ENCODE measurements around the gene HAP1.
A peak's percentile ranks its signal among the peaks of the same experiment; 100 is the strongest.

HAP1 gene

GRCh38 chr17:41736983-41737679 is 2.7 kb upstream of the HAP1 start:
- no peak for TF ChIP-seq CTCF (IDR thresholded peaks at IDR 0.05; ENCODE audit: low read depth, low read length)
- peak; percentile 42 for DNase-seq (ENCODE audit: low read depth)
- H3K4me3 ChIP-seq (ENCODE audit: low read depth, low read length) = no peak overlapping the region

GRCh38 chr17:41735744-41736143 is 1.3 kb upstream of the HAP1 start:
- H3K4me3 ChIP-seq (ENCODE audit: low read depth, low read length) = no peak overlapping the region
- TF ChIP-seq CTCF (IDR thresholded peaks at IDR 0.05; ENCODE audit: low read depth, low read length) (no peak), POLR2A (IDR thresholded peaks at IDR 0.05; ENCODE audit: extremely low read depth, insufficient read length) (no peak), MYC (IDR thresholded peaks at IDR 0.05; ENCODE audit: low read depth, low read length) (no peak), MAX (IDR thresholded peaks at IDR 0.05; ENCODE audit: low read depth, low read length) (no peak)
- DNase-seq (ENCODE audit: low read depth) = no peak

- DNase-seq (ENCODE audit: low read depth) = no peak
- H3K4me3 ChIP-seq (ENCODE audit: low read depth, low read length) = no peak overlapping the region
- TF ChIP-seq MYC (IDR thresholded peaks at IDR 0.05; ENCODE audit: low read depth, low read length) (no peak), POLR2A (IDR thresholded peaks at IDR 0.05; ENCODE audit: extremely low read depth, insufficient read length) (no peak)
Observed at GRCh38 chr17:41734949-41735313, 488 bp upstream of the HAP1 start.

GRCh38 chr17:41733348-41734138 is 900 bp downstream of the HAP1 start:
- H3K4me3 ChIP-seq (ENCODE audit: low read depth, low read length) = no peak overlapping the region
- no peak for TF ChIP-seq CTCF (IDR thresholded peaks at IDR 0.05; ENCODE audit: low read depth, low read length)
- TF ChIP-seq POLR2A (IDR thresholded peaks at IDR 0.05; ENCODE audit: extremely low read depth, insufficient read length) = no peak
- no peak for TF ChIP-seq MYC (IDR thresholded peaks at IDR 0.05; ENCODE audit: low read depth, low read length)
- DNase-seq (ENCODE audit: low read depth) = no peak

- DNase-seq (ENCODE audit: low read depth) = no peak
- no peak for TF ChIP-seq CTCF (IDR thresholded peaks at IDR 0.05; ENCODE audit: low read depth, low read length)
- TF ChIP-seq MYC (IDR thresholded peaks at IDR 0.05; ENCODE audit: low read depth, low read length) = no peak
- H3K4me3 ChIP-seq (ENCODE audit: low read depth, low read length) = no peak overlapping the region
Observed at GRCh38 chr17:41731836-41732235, 2.6 kb downstream of the HAP1 start.

- TF ChIP-seq CTCF (IDR thresholded peaks at IDR 0.05; ENCODE audit: low read depth, low read length) (no peak), POLR2A (IDR thresholded peaks at IDR 0.05; ENCODE audit: extremely low read depth, insufficient read length) (no peak), MAX (IDR thresholded peaks at IDR 0.05; ENCODE audit: low read depth, low read length) (no peak), MYC (IDR thresholded peaks at IDR 0.05; ENCODE audit: low read depth, low read length) (no peak)
- H3K4me3 ChIP-seq (ENCODE audit: low read depth, low read length) = no peak overlapping the region
- DNase-seq (ENCODE audit: low read depth) = peak; percentile 28
Observed at GRCh38 chr17:41730479-41730878, 4.0 kb downstream of the HAP1 start.

Measured in NB4 (cell line).